ENCODE measurements around the gene ZNF549. TPM values are rescaled to one million over a fixed set of nuclear protein-coding genes. Genes with fewer than 3 reads are reported as not detected.
A peak's percentile ranks its signal among the peaks of the same experiment; 100 is the strongest.
"Not testable (repeated sequence)": the region's sequence is repeated elsewhere in the genome, so short reads cannot be mapped to it uniquely, and the experiment has no call there.

The ZNF549 gene
- polyA plus RNA-seq, result 11.8 TPM
- long read RNA-seq, donor 1, full-length matches to known transcripts, result 2 of 2 reads
- long read RNA-seq, donor 1, partial matches to known transcripts, result 0 of 2 reads
- long read RNA-seq, donor 1, other reads (novel, unspliced or antisense), result 0 of 2 reads
- long read RNA-seq, donor 2, full-length matches to known transcripts, result 1 of 1 reads
- long read RNA-seq, donor 2, partial matches to known transcripts, result 0 of 1 reads
- long read RNA-seq, donor 2, other reads (novel, unspliced or antisense), result 0 of 1 reads
- long read RNA-seq, donor 3, full-length matches to known transcripts, result 3 of 14 reads
- long read RNA-seq, donor 3, partial matches to known transcripts, result 0 of 14 reads
- long read RNA-seq, donor 3, other reads (novel, unspliced or antisense), result 11 of 14 reads
- long read RNA-seq, donor 4, result 0 reads
- long read RNA-seq, donor 5, full-length matches to known transcripts, result 1 of 7 reads
- long read RNA-seq, donor 5, partial matches to known transcripts, result 6 of 7 reads
- long read RNA-seq, donor 5, other reads (novel, unspliced or antisense), result 0 of 7 reads
- long read RNA-seq, donor 6, full-length matches to known transcripts, result 3 of 3 reads
- long read RNA-seq, donor 6, partial matches to known transcripts, result 0 of 3 reads
- long read RNA-seq, donor 6, other reads (novel, unspliced or antisense), result 0 of 3 reads
- long read RNA-seq, donor 7, result 0 reads
- long read RNA-seq, donor 8, full-length matches to known transcripts, result 3 of 8 reads
- long read RNA-seq, donor 8, partial matches to known transcripts, result 5 of 8 reads
- long read RNA-seq, donor 8, other reads (novel, unspliced or antisense), result 0 of 8 reads
- long read RNA-seq, donor 9, full-length matches to known transcripts, result 2 of 18 reads
- long read RNA-seq, donor 9, partial matches to known transcripts, result 16 of 18 reads
- long read RNA-seq, donor 9, other reads (novel, unspliced or antisense), result 0 of 18 reads
- long read RNA-seq, donor 10, full-length matches to known transcripts, result 3 of 8 reads
- long read RNA-seq, donor 10, partial matches to known transcripts, result 0 of 8 reads
- long read RNA-seq, donor 10, other reads (novel, unspliced or antisense), result 5 of 8 reads
- long read RNA-seq, donor 11, result 0 reads

DNA sequence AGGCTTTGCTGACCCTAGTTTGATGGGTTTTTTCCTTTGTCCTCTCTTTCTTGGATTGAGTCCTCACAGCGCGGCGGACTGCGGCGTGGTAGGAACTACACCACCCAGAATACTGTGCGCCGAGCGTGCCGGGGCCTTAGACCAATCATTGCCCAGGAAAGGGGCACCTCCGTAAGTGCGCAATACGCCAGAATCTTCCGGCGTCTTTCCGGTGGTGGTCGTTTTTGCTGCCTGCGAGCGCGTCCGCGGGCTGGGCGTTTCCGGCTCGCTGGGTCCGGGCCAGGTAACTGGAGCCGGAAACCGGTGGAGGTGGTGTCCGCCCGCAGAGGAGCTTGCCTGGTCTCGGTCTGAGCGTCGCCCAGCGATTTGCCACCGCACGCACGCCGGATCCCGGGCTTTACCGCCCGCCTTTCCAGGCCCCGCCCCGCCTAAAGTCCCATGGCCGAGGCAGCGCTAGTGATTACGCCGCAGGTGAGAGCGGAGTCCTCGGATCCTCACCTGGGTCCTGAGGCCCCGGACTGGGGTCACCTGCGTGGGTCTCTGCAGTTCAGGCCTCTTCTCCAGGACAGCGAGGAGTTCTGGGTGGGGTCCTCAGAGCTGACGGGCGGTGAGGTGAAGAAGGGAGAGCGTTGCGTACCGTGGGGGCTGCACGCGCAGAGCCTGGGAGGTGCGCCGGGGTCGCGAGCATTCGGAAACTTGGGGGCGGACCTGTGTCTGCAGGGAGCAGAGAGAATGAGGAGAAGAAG, at the start of gene ZNF549:
TSS of gene ZNF549 (plus strand) at position 221 of the 746 bp plus-strand sequence. CDS start at position 439, 218 bp downstream.
- Histone ChIP-seq H3K9me3 (ENCODE audit: control insufficient read depth, low read depth, low read length) (peaks cover 12% of the 10 kb centered on the region), H3K27me3 (ENCODE audit: control insufficient read depth, insufficient read depth, low read length) (no peaks in the 10 kb centered on the region), H3K27ac (ENCODE audit: low read length) (peak within 1 kb of the TSS; percentile 73), H3K4me1 (ENCODE audit: control insufficient read depth, insufficient read depth, low read length) (no peaks in the 10 kb centered on the region), H3K4me3 (ENCODE audit: low read length) (peak within 1 kb of the TSS; percentile 94), H3K36me3 (ENCODE audit: control insufficient read depth, insufficient read depth, low read length) (peaks cover 15% of the 10 kb centered on the region)
- DNase-seq, result peak; percentile 91 to 95
- no CpG with 5 or more reads among the region's 64 CpGs for WGBS (ENCODE audit: insufficient coverage, low lambda C conversion rate)

- not testable (repeated sequence) for H3K27me3 ChIP-seq (ENCODE audit: control insufficient read depth, insufficient read depth, low read length); H3K4me1 ChIP-seq (ENCODE audit: control insufficient read depth, insufficient read depth, low read length); H3K9me3 ChIP-seq (ENCODE audit: control insufficient read depth, low read depth, low read length)
- Histone ChIP-seq H3K4me3 (ENCODE audit: low read length) (peak within 1 kb of the TSS; percentile 93), H3K27ac (ENCODE audit: low read length) (peak within 1 kb of the TSS; percentile 71), H3K36me3 (ENCODE audit: control insufficient read depth, insufficient read depth, low read length) (peaks cover 23% of the 10 kb centered on the region)
- peak; percentile 93 to 94 for DNase-seq
- 0% methylated on average over 2 of the region's 69 CpGs for WGBS (ENCODE audit: insufficient coverage, low lambda C conversion rate)
Observed at GRCh38 chr19:57487477-57488298, 39.5 kb upstream of the ZNF549 start, which contains the start of gene ZNF419. ZNF419 (plus strand) TSS chr19:57487750; CDS start chr19:57487951, 201 bp downstream.

GRCh38 chr19:57488299-57488644, 38.9 kb upstream of the ZNF549 start:
- Histone ChIP-seq H3K4me3 (ENCODE audit: low read length) (peak overlapping the region; percentile 11), H3K36me3 (ENCODE audit: control insufficient read depth, insufficient read depth, low read length) (peaks cover 26% of the 10 kb centered on the region)
- not testable (repeated sequence) for DNase-seq; H3K27ac ChIP-seq (ENCODE audit: low read length); H3K4me1 ChIP-seq (ENCODE audit: control insufficient read depth, insufficient read depth, low read length); H3K27me3 ChIP-seq (ENCODE audit: control insufficient read depth, insufficient read depth, low read length); H3K9me3 ChIP-seq (ENCODE audit: control insufficient read depth, low read depth, low read length)
- WGBS (ENCODE audit: insufficient coverage, low lambda C conversion rate), result no CpG with 5 or more reads among the region's 1 CpG

DNA sequence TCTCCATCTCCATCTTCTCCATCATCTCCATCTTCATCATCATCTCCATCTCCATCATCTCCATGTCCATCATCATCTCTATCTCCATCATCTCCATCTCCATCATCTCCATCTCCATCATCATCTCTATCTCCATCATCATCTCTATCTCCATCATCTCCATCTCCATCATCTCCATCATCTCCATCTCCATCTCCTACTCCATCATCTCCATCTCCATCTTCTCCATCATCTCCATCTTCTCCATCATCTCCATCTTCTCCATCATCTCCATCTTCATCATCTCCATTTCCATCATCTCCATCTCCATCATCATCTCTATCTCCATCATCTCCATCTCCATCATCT, 27.9 kb upstream of the ZNF549 start:
- not testable (repeated sequence) for DNase-seq; H3K36me3 ChIP-seq (ENCODE audit: control insufficient read depth, insufficient read depth, low read length); H3K27me3 ChIP-seq (ENCODE audit: control insufficient read depth, insufficient read depth, low read length); H3K4me3 ChIP-seq (ENCODE audit: low read length); H3K4me1 ChIP-seq (ENCODE audit: control insufficient read depth, insufficient read depth, low read length); H3K27ac ChIP-seq (ENCODE audit: low read length)
- peaks cover 21% of the 10 kb centered on the region for H3K9me3 ChIP-seq (ENCODE audit: control insufficient read depth, low read depth, low read length)

GRCh38 chr19:57499680-57500395, 27.3 kb upstream of the ZNF549 start, which contains the start of gene ZNF773:
ZNF773 (plus strand) TSS chr19:57499938; CDS start chr19:57500081, 143 bp downstream.
- Histone ChIP-seq H3K9me3 (ENCODE audit: control insufficient read depth, low read depth, low read length) (peaks cover 21% of the 10 kb centered on the region), H3K4me3 (ENCODE audit: low read length) (peak within 1 kb of the TSS; percentile 78), H3K27ac (ENCODE audit: low read length) (peak within 1 kb of the TSS; percentile 60)
- DNase-seq, result peak; percentile 95 to 96
- not testable (repeated sequence) for H3K36me3 ChIP-seq (ENCODE audit: control insufficient read depth, insufficient read depth, low read length); H3K4me1 ChIP-seq (ENCODE audit: control insufficient read depth, insufficient read depth, low read length); H3K27me3 ChIP-seq (ENCODE audit: control insufficient read depth, insufficient read depth, low read length)
- WGBS (ENCODE audit: insufficient coverage, low lambda C conversion rate), result no CpG with 5 or more reads among the region's 69 CpGs

- peaks cover 19% of the 10 kb centered on the region for H3K9me3 ChIP-seq (ENCODE audit: control insufficient read depth, low read depth, low read length)
- not testable (repeated sequence) for H3K4me1 ChIP-seq (ENCODE audit: control insufficient read depth, insufficient read depth, low read length); H3K27ac ChIP-seq (ENCODE audit: low read length); H3K4me3 ChIP-seq (ENCODE audit: low read length); DNase-seq; H3K27me3 ChIP-seq (ENCODE audit: control insufficient read depth, insufficient read depth, low read length)
- 10% methylated on average over 1 of the region's 4 CpGs for WGBS (ENCODE audit: insufficient coverage, low lambda C conversion rate)
- peaks cover 12% of the 10 kb centered on the region for H3K36me3 ChIP-seq (ENCODE audit: control insufficient read depth, insufficient read depth, low read length)
Observed at GRCh38 chr19:57500400-57500799, 26.8 kb upstream of the ZNF549 start.

- H3K27me3 ChIP-seq (ENCODE audit: control insufficient read depth, insufficient read depth, low read length), result no peaks in the 10 kb centered on the region
- H3K9me3 ChIP-seq (ENCODE audit: control insufficient read depth, low read depth, low read length), result peaks cover 26% of the 10 kb centered on the region
- H3K4me1 ChIP-seq (ENCODE audit: control insufficient read depth, insufficient read depth, low read length), result no peaks in the 10 kb centered on the region
- no CpG with 5 or more reads among the region's 4 CpGs for WGBS (ENCODE audit: insufficient coverage, low lambda C conversion rate)
- DNase-seq, result no peak
- H3K36me3 ChIP-seq (ENCODE audit: control insufficient read depth, insufficient read depth, low read length), result peaks cover 38% of the 10 kb centered on the region
- H3K27ac ChIP-seq (ENCODE audit: low read length), result no peak overlapping the region
- H3K4me3 ChIP-seq (ENCODE audit: low read length), result no peak overlapping the region
Observed at GRCh38 chr19:57506163-57506562, 21.0 kb upstream of the ZNF549 start.

DNA sequence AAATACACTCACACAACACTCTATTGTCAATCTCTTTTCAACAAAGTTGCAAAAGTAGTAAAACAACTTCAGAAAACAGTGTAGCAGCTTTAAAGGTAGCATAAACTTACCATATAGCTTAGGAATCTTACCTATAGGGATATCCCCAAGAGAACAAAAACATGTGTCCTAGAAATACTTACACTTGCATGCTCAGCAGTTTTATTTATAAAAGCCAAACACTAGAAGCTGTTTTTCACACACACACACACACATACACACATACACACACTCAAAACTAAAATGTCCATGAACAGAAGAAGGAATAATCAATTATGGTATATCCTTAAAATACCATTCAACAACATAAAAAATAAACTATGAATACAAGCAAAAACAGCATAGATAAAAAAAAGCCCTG, 15.7 kb upstream of the ZNF549 start:
- H3K4me3 ChIP-seq (ENCODE audit: low read length), result no peak overlapping the region
- peaks cover 29% of the 10 kb centered on the region for H3K9me3 ChIP-seq (ENCODE audit: control insufficient read depth, low read depth, low read length)
- H3K4me1 ChIP-seq (ENCODE audit: control insufficient read depth, insufficient read depth, low read length), result no peaks in the 10 kb centered on the region
- H3K27ac ChIP-seq (ENCODE audit: low read length), result no peak overlapping the region
- DNase-seq, result no peak
- peaks cover 15% of the 10 kb centered on the region for H3K36me3 ChIP-seq (ENCODE audit: control insufficient read depth, insufficient read depth, low read length)
- H3K27me3 ChIP-seq (ENCODE audit: control insufficient read depth, insufficient read depth, low read length), result no peaks in the 10 kb centered on the region

DNA sequence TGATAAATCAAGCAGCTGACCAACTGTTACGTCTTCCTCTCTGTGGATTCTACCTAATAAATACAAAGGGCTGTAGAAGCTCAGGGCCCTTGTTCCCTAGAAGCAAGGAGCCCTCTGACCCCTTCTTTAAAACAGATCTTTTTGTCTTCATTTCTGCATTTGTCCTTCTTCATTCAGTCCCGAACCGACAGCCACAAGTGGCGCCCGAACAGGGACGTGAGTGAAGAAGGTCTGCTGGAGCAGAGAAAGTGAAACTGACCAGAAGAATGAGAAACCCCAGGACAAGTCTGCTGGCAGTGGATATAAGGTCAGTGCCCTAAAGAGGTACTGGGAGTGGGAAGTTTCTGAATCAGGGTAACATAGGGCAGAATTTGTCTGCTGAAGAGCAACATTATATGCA, 14.3 kb upstream of the ZNF549 start:
- WGBS (ENCODE audit: insufficient coverage, low lambda C conversion rate), result no CpG with 5 or more reads among the region's 6 CpGs
- Histone ChIP-seq H3K27ac (ENCODE audit: low read length) (no peak overlapping the region), H3K27me3 (ENCODE audit: control insufficient read depth, insufficient read depth, low read length) (no peaks in the 10 kb centered on the region), H3K36me3 (ENCODE audit: control insufficient read depth, insufficient read depth, low read length) (peaks cover 4% of the 10 kb centered on the region), H3K4me1 (ENCODE audit: control insufficient read depth, insufficient read depth, low read length) (no peaks in the 10 kb centered on the region), H3K4me3 (ENCODE audit: low read length) (no peak overlapping the region), H3K9me3 (ENCODE audit: control insufficient read depth, low read depth, low read length) (peaks cover 28% of the 10 kb centered on the region)
- no peak for DNase-seq

All from large intestine (tissue), 12 donors.